Adrenal gland (tissue), 5 donors: ENCODE results near the gene MMP15.

Source experiments
- CTCF ChIP-seq, 6 experiments: fragments of 450-650 bp in 4 of 6; fragments of 200-600 bp in 2 of 6; sonication (generic) in 1 of 6; IDR thresholded peaks; 1 replicate in 5 of 6; 2 replicates in 1 of 6; pipeline versions ENCODE4 v1.5.1 to v1.8.0; 2016 to 2021; ENCODE audit warnings: antibody characterized with exemption in 6 of 6, mild to moderate bottlenecking in 2 of 6, moderate library complexity in 1 of 6
- POLR2A ChIP-seq, 2 donors: fragments of 450-650 bp; IDR thresholded peaks; one replicate each; pipeline ENCODE4 v1.6.1; 2017; ENCODE audit warnings: antibody characterized with exemption in 2 of 2, mild to moderate bottlenecking in 2 of 2, moderate library complexity in 1 of 2
- donor health status: DM: no; HTN: no; CAD: no.

DNA sequence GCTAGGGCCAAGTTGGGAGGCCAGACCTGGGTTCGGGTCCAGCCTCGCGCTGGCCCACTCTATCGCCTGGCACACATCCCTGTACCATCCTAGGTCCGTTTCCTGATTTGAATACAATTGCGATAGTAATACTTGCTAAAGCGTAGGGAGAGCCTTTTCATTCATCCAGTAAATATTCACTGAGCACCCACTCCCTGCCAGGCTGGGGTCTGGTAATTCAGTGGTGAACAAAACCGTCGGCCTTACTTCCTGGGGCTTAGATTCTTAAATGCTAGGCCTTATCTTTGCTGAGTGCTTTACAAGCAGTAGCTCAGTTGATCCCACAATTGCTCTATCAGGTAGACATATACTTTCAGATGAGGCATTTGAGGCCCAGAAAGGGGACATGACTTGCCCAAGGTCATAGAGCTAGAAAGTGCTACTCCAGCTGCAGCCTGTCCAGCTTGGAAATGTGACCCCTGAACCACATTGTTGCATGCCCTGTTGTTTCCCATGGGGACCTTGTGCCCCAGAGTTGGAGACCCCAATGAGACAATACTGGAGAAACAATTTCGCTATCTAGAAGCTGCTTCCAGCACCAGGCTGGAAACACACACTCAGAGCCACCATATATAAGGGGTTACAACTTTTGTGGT, 23.7 kb upstream of the MMP15 start:
- no peak for TF ChIP-seq CTCF (IDR thresholded peaks at IDR 0.05)
- TF ChIP-seq POLR2A (IDR thresholded peaks at IDR 0.05), result no peak
